HG02588 (cell line): Measurements from ENCODE around the gene C9orf152.
A peak's percentile ranks its signal among the peaks of the same experiment; 100 is the strongest.

ENCODE experiments used
- ATAC-seq: cut with Tn5 transposase; IDR thresholded peaks from one replicate; pipeline ENCODE4 v1.9.1; 2021; ENCODE audit warnings: mild to moderate bottlenecking, moderate library complexity; ENCODE audit not compliant: unreplicated experiment

C9orf152 gene

GRCh38 chr9:110183208-110184145 is 24.5 kb downstream of the C9orf152 start:
- ATAC-seq, result peak; percentile 58

DNA sequence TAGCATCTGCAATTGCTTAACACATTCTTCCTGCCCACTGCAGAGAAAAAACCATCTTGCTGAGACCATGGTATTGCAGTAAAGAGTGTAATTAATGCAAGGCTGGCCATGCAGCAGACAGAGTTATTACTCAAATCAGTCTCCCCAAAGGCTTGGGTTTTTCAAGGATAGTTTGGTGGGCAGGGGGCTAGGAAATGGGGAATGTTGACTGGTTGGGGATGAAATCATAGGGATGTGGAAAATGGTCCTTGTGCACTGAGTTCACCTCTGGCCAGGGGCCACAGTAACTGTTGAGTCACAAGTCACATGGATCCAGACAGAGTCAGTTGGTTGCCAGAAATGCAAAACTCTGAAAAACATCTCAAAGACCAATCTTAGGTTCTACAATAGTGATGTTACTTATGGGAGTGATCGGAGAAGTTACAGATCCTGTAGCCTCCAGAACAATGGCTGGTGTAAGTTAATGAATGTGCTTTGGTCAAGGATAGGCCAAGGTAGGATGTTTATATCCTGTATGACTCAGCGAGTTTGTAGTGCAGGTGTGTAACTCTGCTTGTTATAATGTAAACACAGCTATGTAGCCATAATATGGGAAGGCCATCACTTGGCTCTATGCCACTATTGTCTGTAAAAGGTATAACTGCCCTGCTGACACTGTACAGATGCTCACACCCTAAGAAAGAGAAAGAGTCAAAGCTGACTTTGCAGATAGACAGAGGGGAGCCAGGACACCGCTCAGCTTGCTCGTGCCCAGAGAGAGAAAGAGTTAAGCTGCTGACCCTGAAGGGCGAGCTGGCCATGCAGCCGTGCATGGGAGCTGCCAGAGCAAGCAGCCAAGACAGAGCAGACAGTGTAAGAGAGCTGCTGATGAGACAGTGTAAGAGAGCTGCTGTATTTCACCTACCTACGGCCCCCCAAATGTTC is 27.2 kb downstream of the C9orf152 start:
- ATAC-seq, result no peak

- no peak for ATAC-seq
Observed at GRCh38 chr9:110179734-110180133, 28.2 kb downstream of the C9orf152 start.

DNA sequence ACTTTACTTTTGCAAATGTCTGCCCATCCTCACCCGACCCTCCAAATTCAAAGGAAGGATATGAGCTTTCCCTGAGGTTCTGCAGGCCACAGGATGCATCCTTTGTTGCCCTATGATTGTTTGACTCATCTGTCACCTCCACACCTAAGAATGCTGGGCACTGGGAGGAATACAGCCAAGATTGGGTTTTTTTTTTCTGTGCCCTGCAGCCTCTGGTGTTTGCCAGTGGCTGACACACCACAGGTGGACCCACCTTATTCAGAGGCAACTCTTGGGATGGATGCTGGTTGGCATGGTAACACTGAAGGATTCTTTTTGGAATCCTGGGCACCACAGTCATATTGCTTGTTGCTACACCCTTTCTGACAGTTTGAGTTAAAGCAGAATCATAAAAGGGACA is 29.7 kb downstream of the C9orf152 start:
- no peak for ATAC-seq

DNA sequence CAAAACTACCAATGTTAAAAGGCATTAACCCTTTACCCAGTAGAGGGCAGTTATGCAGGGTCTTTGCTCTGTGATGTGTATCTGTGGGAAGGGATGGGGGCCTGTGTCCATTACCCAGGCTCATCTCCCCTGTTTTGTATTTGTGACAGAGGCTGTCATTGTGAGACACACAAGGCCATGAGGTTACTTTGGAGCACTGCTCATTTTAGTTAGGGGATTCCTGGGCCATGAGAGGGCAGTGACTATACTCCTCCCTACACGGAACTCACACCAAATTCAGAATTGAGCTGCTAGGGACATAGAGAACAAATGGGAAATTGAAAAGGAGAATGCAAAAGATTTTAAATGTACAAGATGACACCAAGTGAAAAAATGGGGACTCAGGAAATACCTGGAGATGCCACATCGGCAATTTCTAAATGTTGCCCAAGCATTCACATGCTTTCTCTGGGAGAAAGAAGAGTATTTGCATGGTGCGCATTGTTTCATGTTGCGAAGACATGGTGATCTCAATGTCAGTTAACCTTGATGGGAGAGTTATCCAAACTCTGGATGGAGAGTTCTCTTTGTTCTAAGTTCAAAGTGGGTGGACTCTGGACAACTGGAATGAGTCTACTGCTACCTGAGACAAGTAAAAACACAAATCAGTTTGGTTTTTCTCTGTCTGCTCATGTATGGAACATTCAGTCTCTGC is 32.5 kb downstream of the C9orf152 start:
- no peak for ATAC-seq

DNA sequence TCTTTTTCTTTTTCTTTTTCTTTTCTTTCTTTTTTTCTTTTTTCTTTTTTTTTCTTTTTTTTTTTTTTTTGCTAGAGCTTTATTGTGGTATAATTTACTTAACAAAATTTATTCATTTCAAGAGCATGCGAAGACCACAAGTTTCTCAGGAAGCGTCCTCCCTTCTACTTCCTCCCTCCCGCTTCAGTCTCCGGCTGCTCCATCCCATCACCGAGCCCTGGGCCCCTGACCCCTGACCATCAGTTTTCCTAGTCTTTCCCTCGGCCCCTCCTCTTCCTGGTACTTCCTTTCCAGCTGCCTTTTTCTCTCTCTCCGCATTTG is 34.7 kb downstream of the C9orf152 start:
- ATAC-seq, result no peak

GRCh38 chr9:110170357-110171257 is 37.4 kb downstream of the C9orf152 start:
- no peak for ATAC-seq

- ATAC-seq, result no peak
Observed at GRCh38 chr9:110168486-110168885, 39.5 kb downstream of the C9orf152 start.

DNA sequence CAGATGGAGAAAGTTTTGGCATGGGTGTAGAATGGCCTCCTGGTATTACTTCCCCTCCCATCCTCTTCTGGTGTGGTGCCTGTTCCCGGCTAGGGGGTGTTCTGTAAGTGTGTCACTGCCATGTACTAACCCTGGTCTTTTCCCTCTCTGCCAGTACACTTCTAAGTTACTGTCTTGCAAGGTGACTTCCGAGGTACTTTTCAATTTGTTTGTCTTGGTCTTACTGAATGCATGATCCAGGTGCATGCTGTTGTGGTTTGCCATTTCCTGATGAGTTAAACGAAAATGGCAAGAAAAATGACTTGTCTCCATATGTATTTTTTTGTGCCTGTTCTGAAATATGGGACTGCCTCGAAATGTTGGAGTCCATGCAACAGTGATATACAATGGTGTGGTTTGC is 46.0 kb downstream of the C9orf152 start:
- peak; percentile 44 for ATAC-seq

DNA sequence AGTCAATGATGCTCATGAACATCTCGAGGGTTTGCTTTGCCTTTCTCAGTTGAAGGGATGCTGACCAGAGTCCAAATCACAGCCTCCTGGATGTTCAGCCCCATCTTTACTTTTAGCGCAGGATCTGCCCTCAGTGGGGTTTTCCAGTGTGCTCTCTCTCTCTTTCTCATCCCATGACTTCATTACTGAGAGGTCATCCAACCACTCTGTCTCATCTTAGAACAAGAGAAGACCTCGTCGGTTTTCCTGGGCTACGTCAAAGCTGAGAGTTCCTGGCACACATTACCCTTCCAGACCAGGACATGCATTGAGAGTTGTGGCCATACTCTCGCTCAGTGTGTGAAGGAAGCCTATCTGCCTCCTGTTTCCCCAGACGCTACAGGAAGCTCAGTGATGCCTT is 47.3 kb downstream of the C9orf152 start:
- ATAC-seq, result no peak

DNA sequence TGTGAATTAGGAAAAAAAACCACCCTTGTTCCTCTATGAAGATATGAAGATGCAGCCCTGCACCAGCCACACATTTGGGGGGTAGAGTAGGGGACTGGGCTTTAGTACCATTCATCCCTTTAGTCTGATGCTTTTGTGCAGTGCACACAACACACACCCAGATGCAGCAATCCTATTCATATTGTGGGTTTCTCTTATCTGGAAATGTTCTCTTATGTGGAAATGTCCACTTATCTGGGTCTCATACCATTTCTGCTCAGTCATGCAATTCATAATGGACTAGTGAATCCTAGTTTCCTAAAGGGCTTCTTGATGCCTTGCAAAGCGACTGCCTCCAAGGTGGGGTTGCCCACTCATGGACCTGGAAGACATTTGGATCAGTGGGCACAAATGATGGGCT is 47.8 kb downstream of the C9orf152 start:
- ATAC-seq, result no peak

DNA sequence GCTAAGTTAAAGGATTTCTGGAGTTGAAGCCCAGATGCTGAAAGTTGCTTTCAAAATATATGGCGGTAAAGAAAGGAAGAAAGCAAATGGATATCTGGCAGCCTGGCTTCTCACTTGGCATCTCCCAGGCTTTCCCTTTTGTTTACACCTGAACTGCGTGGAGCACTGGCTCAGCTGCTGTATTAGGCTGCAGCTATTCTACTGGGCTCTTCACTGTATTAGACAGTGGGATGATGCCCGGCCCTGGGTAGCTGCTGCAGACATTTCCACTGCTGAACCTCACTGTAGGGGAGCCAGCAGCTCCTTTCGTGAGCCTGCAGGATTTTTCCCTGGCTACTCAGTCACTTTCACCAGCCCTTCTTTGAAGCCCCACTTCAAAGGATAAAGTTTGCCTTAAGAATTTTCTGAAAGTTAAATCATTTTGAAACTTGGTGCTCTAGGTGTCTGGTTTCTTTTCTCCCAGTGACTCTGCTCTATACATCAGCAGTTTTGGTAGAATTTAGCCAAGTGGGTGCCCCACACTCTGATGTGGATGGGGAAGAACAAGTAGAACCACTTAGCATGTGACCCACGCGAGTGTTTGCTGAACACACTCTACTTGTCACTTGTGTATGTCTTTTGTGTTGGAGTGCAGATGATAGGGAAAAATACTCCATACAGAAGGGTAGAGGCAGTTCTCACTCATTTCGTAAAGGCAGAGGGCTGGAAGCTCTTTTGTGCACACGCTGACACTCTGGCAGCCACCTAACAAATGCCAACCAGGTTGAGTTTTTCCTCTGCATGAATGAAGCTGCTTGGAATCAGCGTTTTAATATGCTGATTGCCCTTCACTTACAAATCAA is 49.9 kb downstream of the C9orf152 start:
- no peak for ATAC-seq

- ATAC-seq, result peak; percentile 79
Observed at GRCh38 chr9:110156902-110157301, 51.1 kb downstream of the C9orf152 start.

DNA sequence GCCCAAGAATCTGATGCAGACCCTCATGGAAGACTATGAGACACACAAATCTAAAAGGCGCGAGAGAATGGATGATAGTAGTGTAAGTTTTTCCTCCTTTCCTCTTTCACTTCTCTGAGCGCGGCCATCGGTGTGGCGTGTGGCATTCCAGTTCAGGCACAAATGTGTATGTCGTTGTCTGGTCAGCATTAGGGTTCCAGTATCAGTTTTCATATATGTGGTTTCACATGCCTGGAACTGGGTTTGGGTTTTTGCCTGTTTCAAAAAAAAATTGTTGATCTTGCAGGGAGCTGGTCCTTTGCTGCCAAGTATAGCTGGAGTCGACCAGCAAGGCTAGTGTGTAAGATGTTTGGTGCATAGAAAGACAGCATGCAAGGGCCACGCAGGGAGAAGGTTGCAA is 51.5 kb downstream of the C9orf152 start:
- peak; percentile 4 for ATAC-seq

DNA sequence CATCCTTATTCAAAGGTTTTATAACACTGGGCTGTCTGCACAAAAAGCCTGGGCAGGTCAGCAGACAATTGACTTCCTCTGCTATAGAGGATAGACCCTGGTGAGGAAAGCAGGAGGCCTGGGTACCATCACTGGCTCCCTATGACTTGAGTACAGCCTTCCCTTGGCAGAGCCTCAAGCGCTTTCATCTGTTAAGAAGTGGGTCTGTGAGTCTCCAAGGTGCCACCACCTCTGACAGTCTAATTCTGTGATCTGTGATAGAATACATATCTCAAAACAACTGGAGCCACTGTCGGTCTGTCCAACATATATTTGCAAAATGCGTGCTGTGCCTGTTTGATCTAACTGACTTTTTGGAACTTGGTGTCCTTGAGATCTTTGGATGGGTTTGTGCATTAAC is 52.2 kb downstream of the C9orf152 start:
- ATAC-seq, result no peak

GRCh38 chr9:110153431-110153830 is 54.5 kb downstream of the C9orf152 start:
- ATAC-seq, result no peak

GRCh38 chr9:110152704-110153374 is 55.1 kb downstream of the C9orf152 start:
- ATAC-seq, result no peak
